ENCODE data around the gene GALNT5.

- TF ChIP-seq TAF1 (IDR thresholded peaks at IDR 0.05; ENCODE audit: borderline replicate concordance, low read depth, low read length): no peak
- TF ChIP-seq POLR2AphosphoS5 (IDR thresholded peaks at IDR 0.05; ENCODE audit: low read depth, low read length): no peak
Observed at GRCh38 chr2:157245144-157245840, 12.2 kb upstream of the GALNT5 start.
